ENCODE measurements around the gene ESRRG. TPM values are rescaled to one million over a fixed set of nuclear protein-coding genes. Genes with fewer than 3 reads are reported as not detected.
"Not testable (repeated sequence)": the region's sequence is repeated elsewhere in the genome, so short reads cannot be mapped to it uniquely, and the experiment has no call there.

The ESRRG gene
- total RNA-seq, 3 donors from 2014 or later, result 0.58 to 1.1 (median 0.58) TPM

- no peak for TF ChIP-seq CTCF (IDR thresholded peaks at IDR 0.05)
- intact Hi-C loops (cut with DNase I, micrococcal nuclease), result no loop called here
- Histone ChIP-seq H3K4me3 (no peak overlapping the region), H3K4me1 (ENCODE audit: low read depth) (peaks cover 20% of the 10 kb centered on the region), H3K9me3 (no peaks in the 10 kb centered on the region), H3K36me3 (ENCODE audit: low read depth) (no peaks in the 10 kb centered on the region)
- ATAC-seq (no peak), DNase-seq (no peak)
Measured at GRCh38 chr1:216721062-216721461, 2.2 kb downstream of the ESRRG start.

- H3K9me3 ChIP-seq, result no peaks in the 10 kb centered on the region
- H3K4me3 ChIP-seq, result no peak overlapping the region
- H3K36me3 ChIP-seq (ENCODE audit: low read depth), result no peaks in the 10 kb centered on the region
- H3K4me1 ChIP-seq (ENCODE audit: low read depth), result no peaks in the 10 kb centered on the region
- ATAC-seq, result no peak
- intact Hi-C loops (cut with DNase I, micrococcal nuclease), result no loop called here
- TF ChIP-seq CTCF (IDR thresholded peaks at IDR 0.05), result no peak
- no peak for DNase-seq
Measured at GRCh38 chr1:216711712-216712111, 11.5 kb downstream of the ESRRG start.

GRCh38 chr1:216710598-216711333 is 12.5 kb downstream of the ESRRG start:
- no peak for TF ChIP-seq CTCF (IDR thresholded peaks at IDR 0.05)
- intact Hi-C loops (cut with DNase I, micrococcal nuclease), result no loop called here
- Histone ChIP-seq H3K4me3 (no peak overlapping the region), H3K36me3 (ENCODE audit: low read depth) (no peaks in the 10 kb centered on the region), H3K4me1 (ENCODE audit: low read depth) (no peaks in the 10 kb centered on the region), H3K9me3 (no peaks in the 10 kb centered on the region)
- ATAC-seq, result no peak
- no peak for DNase-seq

GRCh38 chr1:216710055-216710454 is 13.2 kb downstream of the ESRRG start:
- H3K36me3 ChIP-seq (ENCODE audit: low read depth), result no peaks in the 10 kb centered on the region
- no peak for TF ChIP-seq CTCF (IDR thresholded peaks at IDR 0.05)
- no peak overlapping the region for H3K4me3 ChIP-seq
- no peaks in the 10 kb centered on the region for H3K4me1 ChIP-seq (ENCODE audit: low read depth)
- no peak for DNase-seq
- intact Hi-C loops (cut with DNase I, micrococcal nuclease), result no loop called here
- ATAC-seq, result no peak
- H3K9me3 ChIP-seq, result no peaks in the 10 kb centered on the region

- H3K4me1 ChIP-seq (ENCODE audit: low read depth), result no peaks in the 10 kb centered on the region
- DNase-seq (no peak), ATAC-seq (no peak)
- no peak overlapping the region for H3K4me3 ChIP-seq
- H3K36me3 ChIP-seq (ENCODE audit: low read depth), result no peaks in the 10 kb centered on the region
- intact Hi-C loops (cut with DNase I, micrococcal nuclease), result no loop called here
- H3K9me3 ChIP-seq, result no peaks in the 10 kb centered on the region
- no peak for TF ChIP-seq CTCF (IDR thresholded peaks at IDR 0.05)
Measured at GRCh38 chr1:216705676-216706075, 17.6 kb downstream of the ESRRG start.

- H3K9me3 ChIP-seq; H3K4me3 ChIP-seq; DNase-seq; ATAC-seq; H3K36me3 ChIP-seq (ENCODE audit: low read depth); intact Hi-C loops (cut with DNase I, micrococcal nuclease); H3K4me1 ChIP-seq (ENCODE audit: low read depth): not testable (repeated sequence)
Measured at GRCh38 chr1:216704065-216704464, 19.2 kb downstream of the ESRRG start.
